ENCODE data around the gene SMAD7. TPM values are rescaled to one million over a fixed set of nuclear protein-coding genes. Genes with fewer than 3 reads are reported as not detected.

SMAD7 gene
- total RNA-seq, 4 donors from 2014 or later = 40.1 to 69.3 (median 59.2) TPM

- Histone ChIP-seq H3K36me3 (no peaks in the 10 kb centered on the region), H3K4me1 (peaks cover 87 to 100% of the 10 kb centered on the region in 2 donors), H3K27me3 (no peaks in the 10 kb centered on the region), H3K27ac (peak overlapping the region in 2 of 3 donors; percentile 65 to 69), H3K4me3 (replicated peaks in 1 of 3) (no peak overlapping the region), H3K9me3 (no peaks in the 10 kb centered on the region)
- peak in 4 of 6 experiments; percentile 9 to 30 (median 22) for TF ChIP-seq CTCF (IDR thresholded peaks at IDR 0.05)
- no peak for TF ChIP-seq POLR2A (IDR thresholded peaks at IDR 0.05)
- peak; percentile 84 to 91 for DNase-seq
- intact Hi-C loops (cut with DNase I) = no loop called here
- WGBS, 2 donors = 41 to 45% methylated on average over 23 of the region's 23 CpGs
Measured at GRCh38 chr18:48933578-48934414, 17.0 kb downstream of the SMAD7 start.

- no peak for DNase-seq
- TF ChIP-seq POLR2A (IDR thresholded peaks at IDR 0.05) (no peak), CTCF (IDR thresholded peaks at IDR 0.05) (no peak)
- 69 to 78% methylated on average over 10 of the region's 10 CpGs for WGBS, 2 donors
- H3K4me1 ChIP-seq = peaks cover 87 to 100% of the 10 kb centered on the region in 2 donors
- H3K27me3 ChIP-seq = no peaks in the 10 kb centered on the region
- intact Hi-C loops (cut with DNase I) = no loop called here
- no peaks in the 10 kb centered on the region for H3K9me3 ChIP-seq
- H3K27ac ChIP-seq = peak overlapping the region in 2 of 3 donors; percentile 11 to 69
- no peaks in the 10 kb centered on the region for H3K36me3 ChIP-seq
- H3K4me3 ChIP-seq (replicated peaks in 1 of 3) = no peak overlapping the region
Measured at GRCh38 chr18:48932822-48933510, 17.8 kb downstream of the SMAD7 start.

GRCh38 chr18:48932462-48932818, 18.3 kb downstream of the SMAD7 start:
- intact Hi-C loops (cut with DNase I) = no loop called here
- Histone ChIP-seq H3K36me3 (no peaks in the 10 kb centered on the region), H3K4me1 (peaks cover 87 to 100% of the 10 kb centered on the region in 2 donors), H3K9me3 (no peaks in the 10 kb centered on the region), H3K27me3 (no peaks in the 10 kb centered on the region), H3K27ac (no peak overlapping the region), H3K4me3 (replicated peaks in 1 of 3) (no peak overlapping the region)
- TF ChIP-seq CTCF (IDR thresholded peaks at IDR 0.05) = no peak
- no peak for TF ChIP-seq POLR2A (IDR thresholded peaks at IDR 0.05)
- DNase-seq = no peak
- 60 to 71% methylated on average over 7 of the region's 7 CpGs for WGBS, 2 donors

- DNase-seq = no peak
- Histone ChIP-seq H3K4me3 (replicated peaks in 1 of 3) (no peak overlapping the region), H3K4me1 (peaks cover 91 to 100% of the 10 kb centered on the region in 2 donors), H3K27me3 (no peaks in the 10 kb centered on the region), H3K27ac (no peak overlapping the region), H3K36me3 (no peaks in the 10 kb centered on the region), H3K9me3 (no peaks in the 10 kb centered on the region)
- TF ChIP-seq CTCF (IDR thresholded peaks at IDR 0.05) (no peak), POLR2A (IDR thresholded peaks at IDR 0.05) (no peak)
- 65 to 71% methylated on average over 11 of the region's 11 CpGs for WGBS, 2 donors
- intact Hi-C loops (cut with DNase I) = no loop called here
Measured at GRCh38 chr18:48931680-48932461, 18.9 kb downstream of the SMAD7 start.

Measured in thyroid gland (tissue), 4 donors.